EL (cell line): ENCODE measurements around the gene SLC16A12.
"Not testable (repeated sequence)": the region's sequence is repeated elsewhere in the genome, so short reads cannot be mapped to it uniquely, and the experiment has no call there.

Source experiments
- DNase-seq: peaks from one replicate; pipeline ENCODE4 v3.0.0-alpha.2; 2016

SLC16A12 gene

DNA sequence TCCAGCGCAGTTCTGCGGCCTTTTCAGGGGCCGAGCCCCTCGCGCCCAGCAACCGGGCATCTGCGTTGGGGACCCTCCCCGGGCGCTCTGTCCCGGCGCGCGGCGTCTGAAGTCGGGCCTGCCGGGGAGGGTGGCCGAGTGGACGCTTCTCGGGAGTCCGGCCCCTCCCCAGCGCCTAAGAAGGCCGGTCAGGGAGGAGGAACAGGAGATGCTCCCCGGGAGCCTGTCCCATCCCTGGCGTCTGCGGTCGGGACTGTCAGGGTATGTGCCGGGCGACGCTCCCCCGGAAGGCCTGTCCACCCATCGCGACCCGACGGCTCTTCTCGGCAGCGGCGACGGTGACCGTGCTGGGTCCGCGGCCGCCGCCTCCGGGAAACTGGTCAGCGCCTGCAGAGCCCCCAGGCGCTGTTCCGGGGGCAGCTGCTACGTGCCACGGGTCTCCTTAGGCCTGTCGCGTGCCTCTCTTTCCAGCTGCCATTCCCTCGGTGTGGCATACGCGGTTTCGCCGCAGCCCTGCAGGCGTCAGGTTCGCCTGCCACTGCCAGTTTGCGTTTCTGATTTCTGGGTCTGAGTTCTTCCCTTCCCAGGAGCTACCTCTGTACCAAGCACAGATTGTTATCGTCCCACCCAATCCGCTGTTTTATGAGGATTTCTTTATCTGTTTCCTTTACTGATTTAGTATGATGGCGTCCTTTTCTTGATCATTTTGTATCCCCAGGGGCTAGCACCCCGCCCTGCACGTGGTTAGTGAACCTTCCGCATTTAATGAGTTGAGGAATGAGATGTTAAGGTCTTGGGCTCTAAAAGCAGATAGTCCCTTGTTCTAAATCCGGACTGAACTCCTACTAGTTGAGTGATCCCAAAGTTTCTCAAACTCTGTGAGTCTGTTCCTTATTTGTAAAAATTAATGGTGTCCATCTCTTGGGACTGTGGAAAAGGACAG, 120.2 kb downstream of the SLC16A12 start:
- DNase-seq: peak; percentile 65

DNA sequence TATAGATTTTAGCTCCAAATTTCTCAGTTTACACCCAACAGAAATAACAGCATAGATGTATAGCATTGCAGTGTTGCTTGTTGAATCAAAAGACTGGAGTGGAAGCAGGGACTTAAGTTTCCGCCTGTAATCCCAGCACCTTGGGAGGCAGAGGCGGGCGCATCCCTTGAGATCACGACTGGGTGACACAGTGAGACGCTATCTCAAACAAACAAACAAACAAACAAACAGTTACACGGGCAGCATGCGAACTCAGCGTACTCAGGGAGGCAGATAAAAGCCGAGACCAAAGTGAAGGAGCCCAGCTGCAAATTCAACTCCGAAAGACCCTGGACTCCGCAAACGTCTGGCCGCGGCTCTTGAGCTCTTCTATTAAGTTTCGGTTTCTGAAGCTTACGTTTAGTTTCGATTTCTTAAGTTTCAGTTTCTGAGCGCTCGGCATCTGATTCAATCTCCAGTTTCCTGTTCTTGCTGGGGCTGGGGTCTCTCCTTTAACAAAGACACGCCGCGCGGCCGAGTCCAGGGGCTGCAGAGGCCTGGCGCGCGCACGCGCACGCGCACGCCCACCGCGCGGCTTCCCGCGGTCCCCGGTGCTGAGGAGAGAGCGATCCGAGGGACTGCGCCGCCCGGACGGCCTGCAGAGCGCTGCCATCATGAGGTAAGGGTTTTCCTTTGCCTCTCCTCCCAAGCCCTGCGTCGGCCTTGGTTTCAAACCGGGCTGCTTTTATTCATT, 121.1 kb downstream of the SLC16A12 start, which contains the start of gene IFIT5:
Gene IFIT5 (plus strand): TSS at position 423 of the 733 bp plus-strand sequence. CDS start 231 bp downstream, at position 654.
- DNase-seq: peak; percentile 85

DNA sequence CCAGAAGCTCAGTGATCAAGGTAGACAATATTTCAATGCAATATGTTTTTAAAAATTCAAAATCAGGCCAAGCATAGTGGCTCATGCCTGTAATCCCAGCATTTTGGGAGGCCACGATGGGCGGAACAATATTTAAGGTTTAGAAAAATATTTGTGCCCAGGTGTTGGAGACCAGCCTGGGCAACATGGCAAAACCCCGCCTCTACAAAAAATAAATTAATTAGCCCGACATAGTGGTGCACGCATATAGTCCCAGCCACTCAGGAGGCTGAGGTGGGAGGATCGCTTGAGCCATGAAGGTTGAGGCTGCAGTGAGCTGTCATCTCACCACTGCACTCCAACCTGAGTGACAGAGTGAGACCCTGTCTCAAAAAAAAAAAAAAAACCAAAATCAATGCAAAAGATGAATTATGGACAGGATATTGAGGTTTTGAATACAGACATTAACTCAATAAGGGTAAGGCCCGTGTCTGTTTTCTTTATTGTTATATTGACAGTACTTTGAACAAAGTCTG, 121.9 kb downstream of the SLC16A12 start:
- no peak for DNase-seq

DNA sequence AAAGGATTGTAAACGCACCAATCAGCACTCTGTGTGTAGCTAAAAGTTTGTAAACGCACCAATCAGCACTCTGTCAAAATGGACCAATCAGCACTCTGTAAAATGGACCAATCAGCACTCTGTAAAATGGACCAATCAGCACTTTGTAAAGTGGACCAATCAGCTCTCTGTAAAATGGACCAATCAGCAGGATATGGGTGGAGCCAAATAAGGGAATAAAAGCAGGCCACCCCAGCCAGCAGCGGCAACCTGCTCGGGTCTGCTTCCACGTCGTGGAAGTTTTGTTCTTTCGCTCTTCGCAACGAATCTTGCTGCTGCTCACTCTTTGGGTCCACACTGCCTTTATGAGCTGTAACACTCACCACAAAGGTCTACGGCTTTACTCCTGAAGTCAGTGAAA, 123.1 kb downstream of the SLC16A12 start:
- not testable (repeated sequence) for DNase-seq

DNA sequence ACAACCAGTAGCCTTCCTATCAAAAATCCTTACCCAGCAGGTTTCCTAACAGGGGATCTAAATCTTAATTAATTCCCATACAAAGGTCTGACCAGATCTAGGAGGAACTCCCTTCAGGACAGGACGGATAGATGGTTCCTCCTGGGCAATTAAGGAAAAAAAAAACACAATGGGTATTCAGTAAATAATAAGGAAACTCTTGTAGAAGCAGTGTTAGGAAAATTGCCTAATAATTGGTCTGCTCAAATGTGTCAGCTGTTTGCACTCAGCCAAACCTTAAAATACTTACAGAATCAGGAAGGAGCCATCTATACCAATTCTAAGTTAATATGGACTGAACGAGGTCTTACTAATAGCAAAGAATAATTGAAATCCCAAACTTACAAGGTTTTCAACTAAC, 124.3 kb downstream of the SLC16A12 start:
- not testable (repeated sequence) for DNase-seq

DNA sequence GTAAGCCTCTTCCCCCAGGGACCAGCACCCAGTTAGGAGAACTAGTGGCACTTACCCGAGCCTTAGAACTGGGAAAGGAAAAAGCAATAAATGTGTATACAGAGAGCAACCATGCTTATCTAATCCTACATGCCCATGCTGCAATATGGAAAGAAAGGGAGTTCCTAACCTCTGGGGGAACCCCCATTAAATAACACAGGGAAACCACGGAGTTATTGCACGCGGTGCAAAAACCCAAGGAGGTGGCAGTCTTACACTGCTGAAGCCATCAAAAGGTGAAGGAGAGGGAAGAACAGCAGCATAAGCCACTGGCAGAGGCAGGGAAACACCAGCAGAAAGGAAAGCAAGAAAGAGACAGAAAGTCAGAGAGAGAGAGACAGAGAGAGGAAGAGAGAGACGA, 124.8 kb downstream of the SLC16A12 start:
- DNase-seq: not testable (repeated sequence)

DNA sequence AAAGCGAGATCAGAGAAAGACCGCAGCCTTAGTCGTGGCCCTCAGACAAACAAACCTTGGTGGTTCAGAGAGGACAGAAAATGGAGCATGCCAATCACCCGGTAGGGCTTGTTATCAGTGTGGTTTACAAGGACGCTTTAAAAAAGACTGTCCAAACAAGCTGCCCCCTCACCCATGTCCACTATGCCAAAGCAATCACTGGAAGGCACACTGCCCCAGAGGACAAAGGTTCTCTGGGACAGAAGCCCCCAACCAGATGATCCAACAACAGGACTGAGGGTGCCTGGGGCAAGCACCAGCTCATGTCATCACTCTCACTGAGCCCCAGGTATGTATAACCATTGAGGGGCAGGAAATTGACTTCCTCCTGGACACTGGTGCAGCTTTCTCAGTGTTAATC, 126.1 kb downstream of the SLC16A12 start:
- not testable (repeated sequence) for DNase-seq

DNA sequence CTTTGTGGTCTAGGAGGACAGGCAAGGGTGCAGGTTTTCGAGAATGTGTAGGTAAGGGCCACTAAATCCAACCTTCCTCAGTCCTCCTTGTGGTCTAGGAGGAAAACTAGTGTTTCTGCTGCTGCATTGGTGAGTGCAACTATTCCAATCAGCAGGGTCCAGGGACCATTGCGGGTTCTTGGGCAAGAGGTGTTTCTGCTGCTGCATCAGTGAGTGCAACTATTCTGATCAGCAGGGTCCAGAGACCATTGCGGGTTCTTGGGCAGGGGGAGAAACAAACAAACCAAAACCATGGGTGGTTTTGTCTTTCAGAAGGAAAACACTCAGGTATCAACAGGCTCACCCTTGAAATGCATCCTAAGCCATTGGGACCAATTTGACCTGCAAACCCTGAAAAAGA, 127.6 kb downstream of the SLC16A12 start:
- not testable (repeated sequence) for DNase-seq

DNA sequence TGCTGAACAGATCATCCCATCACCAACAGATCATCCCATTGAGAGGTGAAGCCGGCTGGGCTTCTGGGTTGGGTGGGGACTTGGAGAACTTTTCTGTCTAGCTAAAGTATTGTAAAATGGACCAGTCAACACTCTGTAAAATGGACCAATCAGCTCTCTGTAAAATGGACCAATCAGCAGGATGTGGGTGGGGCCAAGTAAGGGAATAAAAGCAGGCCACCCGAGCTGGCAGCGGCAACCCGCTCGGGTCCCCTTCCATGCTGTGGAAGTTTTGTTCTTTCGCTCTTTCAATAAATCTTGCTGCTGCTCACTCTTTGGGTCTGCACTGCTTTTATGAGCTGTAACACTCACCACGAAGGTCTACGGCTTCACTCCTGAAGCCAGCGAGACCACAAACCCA, 129.2 kb downstream of the SLC16A12 start:
- not testable (repeated sequence) for DNase-seq

DNA sequence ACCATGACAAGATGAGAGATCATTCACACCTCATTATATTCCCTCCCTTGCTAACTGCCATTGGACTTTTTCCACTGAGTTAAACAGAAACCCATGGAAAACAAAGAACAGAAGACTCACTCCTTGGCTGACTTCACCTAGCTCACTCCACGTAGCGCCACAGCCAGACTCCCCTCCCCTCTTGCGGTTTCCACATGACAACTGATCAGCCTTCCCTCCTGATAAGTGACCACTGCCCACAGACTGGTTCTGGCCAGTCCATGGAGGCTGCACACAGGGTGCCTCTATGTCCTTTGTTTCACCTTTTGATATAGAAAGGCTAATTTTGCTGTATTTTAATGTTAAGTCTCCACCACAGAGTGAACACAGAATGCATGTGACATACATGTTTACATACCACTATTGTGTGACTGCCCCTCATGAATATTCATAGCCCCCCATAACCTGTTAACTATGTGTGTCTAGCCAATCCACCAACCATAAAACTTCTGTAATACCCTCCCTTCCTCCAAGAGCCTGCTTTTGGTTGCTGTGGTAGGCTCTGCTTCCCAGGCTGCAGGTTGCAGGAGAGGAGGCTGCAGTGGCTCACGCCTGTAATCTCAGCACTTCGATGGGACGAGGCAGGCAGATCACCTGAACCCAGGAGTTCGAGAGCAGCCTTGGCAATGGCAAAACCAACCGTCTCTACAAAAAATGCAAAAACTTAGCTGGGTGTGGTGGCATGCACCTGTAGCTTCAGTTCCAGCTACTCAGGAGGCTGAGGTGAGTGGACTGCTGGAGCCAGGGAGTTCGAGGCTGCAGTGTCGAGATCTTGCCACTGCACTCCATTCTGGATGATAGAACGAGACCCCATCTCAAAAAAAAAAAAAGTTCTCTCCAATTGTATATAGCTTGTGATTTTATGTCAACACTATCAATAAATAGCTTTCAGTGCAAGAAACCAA, 131.0 kb downstream of the SLC16A12 start:
- DNase-seq: no peak

DNA sequence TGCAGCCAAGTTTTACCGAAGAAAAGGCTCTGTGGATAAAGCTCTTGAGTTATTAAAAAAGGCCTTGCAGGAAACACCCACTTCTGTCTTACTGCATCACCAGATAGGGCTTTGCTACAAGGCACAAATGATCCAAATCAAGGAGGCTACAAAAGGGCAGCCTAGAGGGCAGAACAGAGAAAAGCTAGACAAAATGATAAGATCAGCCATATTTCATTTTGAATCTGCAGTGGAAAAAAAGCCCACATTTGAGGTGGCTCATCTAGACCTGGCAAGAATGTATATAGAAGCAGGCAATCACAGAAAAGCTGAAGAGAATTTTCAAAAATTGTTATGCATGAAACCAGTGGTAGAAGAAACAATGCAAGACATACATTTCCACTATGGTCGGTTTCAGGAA, 132.4 kb downstream of the SLC16A12 start:
- DNase-seq: no peak

DNA sequence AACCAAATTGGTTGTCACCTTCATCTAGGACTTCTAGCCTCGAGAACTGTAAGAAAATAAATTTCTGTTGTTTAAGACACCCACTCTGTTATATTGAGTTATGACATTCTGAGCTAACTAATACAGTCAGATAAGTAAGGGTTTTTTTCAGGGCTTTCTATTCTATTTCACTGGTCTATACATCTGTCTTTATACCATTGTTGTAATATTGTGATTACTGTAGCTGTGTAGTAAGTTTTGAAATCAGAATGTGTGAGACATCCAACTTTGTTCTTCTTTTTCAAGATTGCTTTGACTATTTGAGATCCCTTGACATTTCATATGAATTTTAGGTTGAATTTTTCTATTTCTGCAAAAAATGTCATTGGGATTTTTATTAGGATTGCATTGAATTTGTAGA, 135.4 kb downstream of the SLC16A12 start:
- no peak for DNase-seq

DNA sequence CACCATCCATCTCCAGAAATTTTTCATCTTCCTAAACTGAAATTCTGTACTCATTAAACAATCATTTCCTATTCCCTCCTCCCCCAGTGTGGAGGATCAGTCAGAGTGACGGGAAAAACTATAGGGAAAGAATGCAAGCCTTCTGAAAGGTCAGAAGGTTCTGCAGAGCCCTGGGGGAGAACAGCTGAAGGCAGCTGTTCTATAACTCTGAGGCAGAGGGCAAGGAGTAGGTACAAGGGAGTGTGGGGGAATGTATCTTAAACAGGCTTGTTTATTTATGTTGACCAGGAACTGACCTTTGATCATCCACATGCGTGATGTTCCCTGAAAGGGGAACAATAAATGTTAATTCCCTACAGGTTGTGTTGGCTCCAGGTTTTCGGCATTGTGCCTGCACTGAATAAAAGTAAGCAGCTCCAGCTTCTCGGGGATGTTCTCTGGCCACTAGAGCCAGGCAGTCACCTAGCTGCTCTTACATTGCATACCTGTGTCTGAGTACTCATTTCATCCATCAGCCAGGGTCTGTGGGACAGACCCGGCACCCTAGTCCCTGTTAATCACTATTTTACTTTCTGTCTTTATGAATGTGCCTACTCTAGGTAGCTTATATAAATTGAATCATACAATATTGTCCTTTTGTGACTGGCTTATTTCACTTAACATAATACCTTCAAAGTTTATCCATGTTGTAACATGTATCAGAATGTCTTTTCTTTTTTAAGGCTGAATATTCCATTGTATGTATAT, 137.2 kb downstream of the SLC16A12 start:
- DNase-seq: peak; percentile 76

DNA sequence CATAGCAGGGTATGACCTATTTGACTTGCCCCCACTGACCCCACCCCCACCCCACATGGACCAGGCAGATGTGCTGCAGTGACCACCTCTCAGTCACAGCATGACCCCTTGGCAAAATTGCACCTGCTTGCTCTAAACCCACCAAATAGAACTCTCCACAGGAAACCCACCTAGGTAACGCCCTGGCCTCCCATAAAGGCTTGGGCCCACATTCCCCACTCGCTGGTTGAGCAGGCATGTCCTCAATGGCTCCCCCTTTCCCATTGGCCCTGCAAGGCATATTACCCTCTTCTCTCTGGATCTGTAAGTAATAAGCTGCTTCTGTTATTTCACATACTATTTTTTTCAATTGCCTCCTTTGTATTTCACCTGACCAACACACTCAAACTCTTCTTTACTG, 140.3 kb downstream of the SLC16A12 start:
- no peak for DNase-seq

DNA sequence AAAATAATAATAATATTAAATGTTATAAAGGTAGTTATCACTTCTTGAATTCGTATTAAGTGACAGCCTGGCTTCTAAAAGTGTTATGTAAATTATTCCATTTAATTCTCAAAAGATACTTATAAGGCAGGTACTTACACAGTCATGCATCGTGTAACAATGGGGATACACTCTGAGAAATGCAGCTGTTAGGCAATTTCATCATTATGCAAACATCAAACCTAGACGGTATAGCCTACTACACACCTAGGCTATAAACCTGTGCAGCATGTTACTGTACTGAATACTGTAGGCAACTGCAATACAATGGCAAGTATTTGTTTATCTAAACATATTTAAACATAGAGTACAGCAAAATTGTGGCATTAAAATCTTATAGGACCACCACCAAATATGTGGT, 141.5 kb downstream of the SLC16A12 start:
- no peak for DNase-seq

DNA sequence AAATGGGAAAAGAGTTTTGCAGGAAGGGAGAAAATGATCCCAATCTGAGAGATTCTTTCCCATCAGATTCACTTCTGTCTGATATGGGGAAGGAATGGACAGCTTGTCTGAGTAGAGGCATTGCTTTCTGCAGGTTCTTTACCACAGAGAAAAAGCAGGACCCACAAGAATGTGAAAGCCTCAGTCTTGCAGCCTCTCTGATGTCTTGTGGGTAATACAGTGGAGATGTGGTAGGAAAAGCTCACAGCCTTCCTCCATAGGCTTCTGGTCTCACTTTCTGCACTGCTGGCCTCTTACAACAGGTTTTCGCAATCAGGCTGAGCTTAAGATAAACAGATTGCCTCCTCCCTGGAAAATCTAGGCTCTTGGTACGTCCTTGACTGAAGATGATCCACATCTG, 142.4 kb downstream of the SLC16A12 start:
- DNase-seq: peak; percentile 52

DNA sequence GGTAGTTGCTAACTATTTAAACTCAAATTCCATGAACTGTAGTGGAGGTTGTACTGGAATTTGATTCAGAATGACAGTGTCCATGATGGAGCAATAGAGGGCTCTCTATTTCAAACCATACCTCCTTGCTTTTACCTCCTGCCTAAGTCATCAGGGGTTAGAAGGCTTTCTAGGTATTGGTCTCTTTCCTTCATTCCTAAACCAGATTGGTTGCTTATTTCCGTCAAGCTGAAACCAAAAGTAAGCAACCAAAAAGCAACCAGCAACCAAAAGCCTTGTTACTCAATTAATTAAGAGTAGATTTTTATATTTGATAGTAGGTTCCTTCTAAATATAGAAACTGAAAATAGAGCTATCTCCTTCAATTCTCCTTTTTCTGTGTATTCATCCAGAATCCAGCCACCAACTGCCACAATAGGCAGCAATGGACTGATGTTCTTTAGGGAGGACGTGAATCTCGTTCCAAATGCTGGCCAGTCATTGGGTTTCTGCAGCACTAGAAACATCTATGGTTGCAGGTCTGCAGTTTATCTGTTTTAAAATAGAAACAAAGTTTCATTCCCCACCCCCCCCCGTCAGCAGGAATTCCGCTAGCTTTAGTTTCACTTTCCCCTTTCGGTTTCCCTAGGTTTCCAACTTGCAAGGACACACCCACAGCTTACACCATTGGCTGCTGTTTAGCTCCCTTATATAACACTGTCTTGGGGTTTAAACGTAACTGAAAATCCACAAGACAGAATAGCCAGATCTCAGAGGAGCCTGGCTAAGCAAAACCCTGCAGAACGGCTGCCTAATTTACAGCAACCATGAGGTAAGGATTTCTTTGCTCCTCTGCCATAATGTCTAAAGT, 143.3 kb downstream of the SLC16A12 start, which contains the start of gene IFIT1:
Gene IFIT1 (plus strand): TSS at position 717 of the 850 bp plus-strand sequence. CDS start 90 bp downstream, at position 807.
- peak; percentile 93 for DNase-seq

DNA sequence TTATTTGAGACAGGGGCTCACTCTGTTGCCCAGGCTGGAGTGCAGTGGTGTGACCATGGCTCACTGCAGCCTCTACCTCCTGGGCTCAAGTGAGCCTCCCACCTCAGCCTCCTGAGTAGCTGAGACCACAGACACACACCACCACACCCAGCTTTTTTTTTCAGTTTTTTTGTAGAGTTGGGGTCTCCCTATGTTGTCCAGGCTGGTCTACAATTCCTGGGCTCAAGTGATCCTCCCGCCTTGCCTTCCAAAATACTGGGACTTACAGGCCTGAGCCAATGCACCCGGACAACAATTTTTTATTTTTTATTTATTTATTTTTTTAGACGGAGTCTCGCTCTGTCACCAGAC, 144.2 kb downstream of the SLC16A12 start:
- DNase-seq: not testable (repeated sequence)

DNA sequence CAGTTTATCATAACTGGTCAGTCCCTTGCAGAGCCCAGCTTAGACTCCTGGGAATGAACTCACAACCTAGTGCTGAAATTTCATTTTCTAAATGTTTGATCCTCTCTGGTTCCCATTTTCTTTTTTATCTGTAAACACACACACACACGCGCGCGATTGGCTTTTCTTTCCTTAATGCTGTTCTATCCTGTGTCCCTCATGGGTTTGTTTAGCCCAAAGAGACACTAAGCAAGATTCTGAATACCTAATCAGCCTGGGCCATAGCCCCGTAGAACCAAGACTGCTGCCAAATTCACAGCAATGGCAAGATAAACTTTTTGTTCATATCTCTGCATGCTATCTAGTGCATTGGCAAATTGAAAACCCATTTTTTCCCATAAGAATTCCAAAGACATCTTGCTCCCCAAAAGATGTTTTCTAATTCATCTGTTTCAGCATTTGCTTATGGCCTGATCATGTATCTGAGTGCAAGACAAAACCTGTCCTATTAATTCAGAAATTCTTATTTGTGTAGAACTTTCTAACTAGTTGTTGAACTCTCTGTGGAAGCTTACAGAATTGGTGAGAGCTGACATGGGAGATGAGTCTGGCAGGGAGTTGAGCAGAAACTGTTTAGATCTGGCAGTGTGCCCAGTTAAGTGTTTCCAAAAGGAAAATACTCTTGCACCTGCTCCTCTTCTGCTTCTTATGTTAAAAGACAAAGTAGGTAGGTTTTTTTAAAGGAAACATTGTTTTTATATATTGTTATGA, 144.7 kb downstream of the SLC16A12 start:
- DNase-seq: no peak

DNA sequence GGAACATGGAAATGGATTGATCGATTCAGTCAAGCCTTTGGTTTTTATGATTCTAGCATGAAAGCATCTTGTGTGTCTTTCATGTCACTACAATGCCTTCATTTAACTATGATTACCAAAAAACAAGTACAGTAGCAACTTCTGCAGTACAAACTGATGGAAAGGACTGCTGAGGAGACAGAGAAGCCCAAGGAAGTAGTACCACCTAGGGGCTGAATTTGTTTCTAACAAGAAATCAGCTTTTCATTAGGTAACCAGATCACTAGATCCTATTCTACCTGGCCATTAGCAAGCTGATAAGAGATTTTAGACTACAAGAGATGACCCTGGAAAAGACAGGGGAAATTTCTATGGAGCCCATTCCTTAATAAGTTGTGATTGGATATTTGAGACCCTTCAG, 146.1 kb downstream of the SLC16A12 start:
- DNase-seq: peak; percentile 49
